Activated CD4-positive, alpha-beta T cell treated with anti-CD3 and anti-CD28 coated beads for 36 hours (primary cell): ENCODE results near the gene RTL10. TPM values are rescaled to one million over a fixed set of nuclear protein-coding genes. Genes with fewer than 3 reads are reported as not detected.

ENCODE experiments used
- ATAC-seq: fragments of 200-7000 bp; cut with Tn5 transposase; one replicate; pipeline ENCODE4 v1.10.0; 2021; ENCODE audit warnings: mild to moderate bottlenecking, moderate library complexity
- CTCF ChIA-PET: fragments of 350-600 bp; sonication (Branson Sonifier 250); formaldehyde crosslinking; loops from one replicate; lab custom pipeline; 2021; ENCODE audit warnings: antibody characterized with exemption; lab: Charles Lee
- POLR2A ChIA-PET: fragments of 350-600 bp; sonication (Branson Sonifier 250); formaldehyde crosslinking; loops from one replicate; lab custom pipeline; 2021; ENCODE audit warnings: antibody characterized with exemption, inconsistent platforms; lab: Charles Lee
- DNase-seq: peaks from one replicate; pipeline ENCODE4 v3.0.0-alpha.2; 2020
- H3K27ac Mint-ChIP-seq: one replicate; pipeline ENCODE4 v1.8.0; 2021; ENCODE audit warnings: mixed read lengths
- H3K27me3 Mint-ChIP-seq: one replicate; pipeline ENCODE4 v1.8.0; 2021; ENCODE audit warnings: mixed read lengths
- H3K36me3 Mint-ChIP-seq: one replicate; pipeline ENCODE4 v1.8.0; 2021; ENCODE audit warnings: low read depth, mixed read lengths
- H3K4me1 Mint-ChIP-seq: one replicate; pipeline ENCODE4 v1.8.0; 2021; ENCODE audit warnings: mixed read lengths
- H3K4me3 Mint-ChIP-seq: one replicate; pipeline ENCODE4 v1.8.0; 2021; ENCODE audit warnings: mild to moderate bottlenecking, moderate library complexity, mixed read lengths
- H3K9me3 Mint-ChIP-seq: one replicate; pipeline ENCODE4 v1.8.0; 2021; ENCODE audit warnings: low read depth, mixed read lengths
- intact Hi-C, 2 experiments: fragments of 100-400 bp; cut with DNase I in 1 of 2; cut with micrococcal nuclease in 1 of 2; formaldehyde crosslinking; loops; one replicate each; pipeline versions ENCODE4 v1.14.2 to v1.15.1; 2022 to 2024; cut with DNase I, micrococcal nuclease
- total RNA-seq, 2 experiments: library from RNA; stranded (reverse); gene quantifications; one replicate each; pipeline ENCODE4 v1.2.3, GENCODE V29; 2021

RTL10 gene
- total RNA-seq, 2 experiments from 2014 or later = 14.9 to 15.6 TPM

DNA sequence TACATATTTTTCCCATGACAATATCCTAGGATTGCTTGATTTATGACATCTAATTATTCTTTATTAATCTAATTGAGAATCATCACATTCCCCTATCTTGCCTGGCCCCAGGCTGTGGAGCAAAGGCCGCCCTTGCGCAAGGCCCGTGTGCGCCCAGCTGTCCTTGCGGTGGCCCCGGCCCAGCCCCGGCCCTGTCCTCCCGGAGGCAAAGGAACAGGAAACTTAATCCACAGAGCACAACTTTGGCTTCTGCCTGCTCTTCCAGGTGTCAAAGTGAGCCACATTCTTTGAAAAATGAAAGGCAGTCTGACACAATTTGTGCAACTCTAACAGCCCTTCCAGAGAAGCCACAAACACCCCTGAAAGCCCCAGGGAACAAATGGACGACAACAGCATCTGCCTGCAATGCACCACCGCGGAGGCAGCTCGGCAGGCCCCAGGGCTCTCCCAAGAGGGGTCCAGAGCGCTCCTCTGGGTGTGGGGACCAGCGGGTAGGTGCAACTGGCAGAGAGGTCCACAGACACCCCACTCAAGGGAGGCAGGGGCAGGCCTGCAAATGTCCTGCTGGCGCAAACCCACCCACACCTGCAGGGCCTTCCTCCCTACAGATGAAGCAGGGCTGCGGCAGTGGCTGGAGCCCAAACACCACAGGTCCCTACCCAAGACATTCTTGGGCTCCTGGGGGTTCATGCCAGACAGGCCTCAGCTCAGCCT lies 30.3 kb downstream of the RTL10 start:
- H3K4me3 Mint-ChIP-seq = no peak overlapping the region
- no peak for ATAC-seq
- DNase-seq = no peak

GRCh38 chr22:19823902-19824211 lies 30.8 kb downstream of the RTL10 start:
- ATAC-seq = no peak
- Mint-ChIP-seq H3K4me1 (peaks cover 5% of the 10 kb centered on the region), H3K36me3 (peaks cover 3% of the 10 kb centered on the region), H3K27me3 (no peaks in the 10 kb centered on the region), H3K27ac (no peak overlapping the region), H3K9me3 (no peaks in the 10 kb centered on the region), H3K4me3 (no peak overlapping the region)
- ChIA-PET POLR2A (no interaction called here), CTCF (no interaction called here)
- DNase-seq = no peak
- intact Hi-C loops = no loop called here

More for the DNA sequence above, 30.3 kb downstream of the RTL10 start:
- intact Hi-C loops = no loop called here
- ChIA-PET POLR2A (no interaction called here), CTCF (interaction anchor here (0.7 kb wide), 1 partner anchor 145 kb away, joined by 3 read pairs; no protein-coding TSS in a partner anchor)
- peaks cover 5% of the 10 kb centered on the region for H3K4me1 Mint-ChIP-seq
- no peak overlapping the region for H3K27ac Mint-ChIP-seq
- peaks cover 3% of the 10 kb centered on the region for H3K36me3 Mint-ChIP-seq
- no peaks in the 10 kb centered on the region for H3K9me3 Mint-ChIP-seq
- no peaks in the 10 kb centered on the region for H3K27me3 Mint-ChIP-seq

GRCh38 chr22:19823191-19823901 lies 31.3 kb downstream of the RTL10 start:
- ChIA-PET POLR2A (no interaction called here), CTCF (no interaction called here)
- peaks cover 5% of the 10 kb centered on the region for H3K4me1 Mint-ChIP-seq
- no peaks in the 10 kb centered on the region for H3K27me3 Mint-ChIP-seq
- no peak overlapping the region for H3K4me3 Mint-ChIP-seq
- peaks cover 3% of the 10 kb centered on the region for H3K36me3 Mint-ChIP-seq
- intact Hi-C loops = no loop called here
- H3K27ac Mint-ChIP-seq = no peak overlapping the region
- no peak for ATAC-seq
- no peaks in the 10 kb centered on the region for H3K9me3 Mint-ChIP-seq
- no peak for DNase-seq

GRCh38 chr22:19822301-19823117 lies 32.2 kb downstream of the RTL10 start:
- H3K9me3 Mint-ChIP-seq = no peaks in the 10 kb centered on the region
- no peak for ATAC-seq
- H3K4me1 Mint-ChIP-seq = no peaks in the 10 kb centered on the region
- H3K27ac Mint-ChIP-seq = no peak overlapping the region
- CTCF ChIA-PET = no interaction called here
- intact Hi-C loops = no loop called here
- POLR2A ChIA-PET = interaction anchor here (0.6 kb wide), 1 partner anchor 546 kb away, joined by 4 read pairs; no protein-coding TSS in a partner anchor
- H3K27me3 Mint-ChIP-seq = no peaks in the 10 kb centered on the region
- peaks cover 1% of the 10 kb centered on the region for H3K36me3 Mint-ChIP-seq
- no peak overlapping the region for H3K4me3 Mint-ChIP-seq
- DNase-seq = no peak

DNA sequence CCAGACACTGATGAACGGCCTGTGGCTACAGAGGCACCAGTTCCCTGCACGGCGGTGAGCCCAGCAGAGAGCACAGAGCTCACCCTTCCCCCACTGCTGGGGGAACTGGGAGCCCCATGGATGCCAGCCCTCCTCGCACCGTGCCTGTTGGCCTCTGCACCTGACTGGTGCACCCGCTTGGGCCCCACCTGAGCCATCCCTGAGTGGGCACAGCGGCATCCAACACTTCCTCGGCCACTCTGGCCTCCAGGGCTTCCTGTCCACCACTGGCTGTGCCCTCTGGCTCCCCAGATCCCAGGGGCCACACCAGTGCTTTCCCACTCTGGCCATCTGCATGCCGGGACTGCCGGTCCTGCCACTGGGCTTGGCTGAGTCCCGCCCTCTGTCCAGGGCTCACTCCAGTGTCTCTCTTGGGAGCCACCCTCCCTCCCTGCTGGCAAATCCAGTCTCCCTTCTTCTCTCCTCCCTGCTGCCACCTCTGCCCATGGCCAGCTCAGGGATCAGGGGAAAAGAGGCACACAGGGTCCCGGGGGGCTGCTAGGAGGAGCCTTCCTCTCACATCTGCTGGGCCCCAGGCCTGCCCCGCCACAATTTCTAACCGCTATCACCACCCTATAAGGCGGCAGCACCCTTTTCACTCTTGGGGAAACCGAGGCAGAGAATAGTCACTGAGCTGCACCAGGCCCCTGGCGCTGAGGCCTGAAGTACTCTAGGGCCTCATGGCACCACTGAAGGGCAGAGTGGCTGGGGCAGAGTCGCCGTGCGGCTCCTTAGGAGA lies 33.0 kb downstream of the RTL10 start:
- intact Hi-C loops = no loop called here
- ChIA-PET CTCF (no interaction called here), POLR2A (interaction anchor here (0.6 kb wide), 1 partner anchor 545 kb away, joined by 4 read pairs; no protein-coding TSS in a partner anchor)
- H3K36me3 Mint-ChIP-seq = peaks cover 1% of the 10 kb centered on the region
- no peak overlapping the region for H3K4me3 Mint-ChIP-seq
- no peak for DNase-seq
- no peak for ATAC-seq
- no peak overlapping the region for H3K27ac Mint-ChIP-seq
- no peaks in the 10 kb centered on the region for H3K9me3 Mint-ChIP-seq
- no peaks in the 10 kb centered on the region for H3K4me1 Mint-ChIP-seq
- H3K27me3 Mint-ChIP-seq = no peaks in the 10 kb centered on the region

- Mint-ChIP-seq H3K9me3 (no peaks in the 10 kb centered on the region), H3K36me3 (peaks cover 1% of the 10 kb centered on the region), H3K4me1 (no peaks in the 10 kb centered on the region), H3K4me3 (no peak overlapping the region), H3K27me3 (no peaks in the 10 kb centered on the region), H3K27ac (no peak overlapping the region)
- POLR2A ChIA-PET = no interaction called here
- intact Hi-C loops = no loop called here
- CTCF ChIA-PET = interaction anchor here (0.6 kb wide), 1 partner anchor 88 kb away, joined by 4 read pairs; no protein-coding TSS in a partner anchor
- DNase-seq = no peak
- no peak for ATAC-seq
Measured at GRCh38 chr22:19820880-19821522, 33.7 kb downstream of the RTL10 start.

GRCh38 chr22:19819911-19820879 lies 34.5 kb downstream of the RTL10 start:
- ATAC-seq (no peak), DNase-seq (no peak)
- H3K4me3 Mint-ChIP-seq = no peak overlapping the region
- H3K27ac Mint-ChIP-seq = no peak overlapping the region
- CTCF ChIA-PET = interaction anchor here (0.6 kb wide), 1 partner anchor 87 kb away, joined by 4 read pairs; no protein-coding TSS in a partner anchor
- H3K4me1 Mint-ChIP-seq = no peaks in the 10 kb centered on the region
- no peaks in the 10 kb centered on the region for H3K27me3 Mint-ChIP-seq
- H3K9me3 Mint-ChIP-seq = no peaks in the 10 kb centered on the region
- POLR2A ChIA-PET = no interaction called here
- peaks cover 1% of the 10 kb centered on the region for H3K36me3 Mint-ChIP-seq
- intact Hi-C loops = no loop called here

DNA sequence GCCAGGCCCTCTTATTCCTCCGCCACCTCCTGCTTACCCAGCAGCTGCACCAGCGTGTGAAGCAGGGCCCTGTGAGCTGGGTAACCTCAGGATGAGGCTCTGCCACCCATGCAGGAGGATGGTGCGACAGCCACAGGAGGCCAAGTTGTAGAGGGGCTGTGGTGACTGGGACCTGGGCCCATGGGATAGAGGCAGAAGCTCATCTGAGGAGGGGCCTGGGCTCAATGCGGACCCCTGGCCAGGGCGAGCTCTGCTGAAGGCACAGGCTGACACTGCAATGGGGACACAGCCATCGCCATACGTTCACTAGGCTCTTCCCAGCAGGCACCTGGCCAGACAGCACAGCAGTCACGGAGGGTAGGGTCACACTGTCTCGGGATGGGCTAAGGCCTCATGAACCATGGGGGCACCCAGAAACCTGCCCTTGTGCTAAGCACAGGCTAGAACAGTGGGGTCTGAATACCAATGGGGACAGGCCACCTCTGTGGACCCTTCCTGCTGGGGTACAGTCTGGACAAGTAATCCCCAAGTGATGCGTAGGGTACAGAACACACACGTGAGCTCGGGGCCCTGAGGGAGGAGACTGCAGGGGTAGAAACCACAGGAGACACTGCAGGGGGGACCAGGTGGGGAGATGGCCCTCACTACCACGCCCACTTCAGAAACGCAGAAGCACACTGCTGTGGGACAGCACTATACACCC lies 35.3 kb downstream of the RTL10 start:
- Mint-ChIP-seq H3K4me3 (no peak overlapping the region), H3K27ac (no peak overlapping the region), H3K27me3 (no peaks in the 10 kb centered on the region), H3K4me1 (no peaks in the 10 kb centered on the region), H3K36me3 (peaks cover 1% of the 10 kb centered on the region), H3K9me3 (no peaks in the 10 kb centered on the region)
- ChIA-PET CTCF (no interaction called here), POLR2A (no interaction called here)
- ATAC-seq (no peak), DNase-seq (no peak)
- intact Hi-C loops = no loop called here

- H3K27me3 Mint-ChIP-seq = no peaks in the 10 kb centered on the region
- no peaks in the 10 kb centered on the region for H3K9me3 Mint-ChIP-seq
- no peak for ATAC-seq
- H3K27ac Mint-ChIP-seq = no peak overlapping the region
- H3K36me3 Mint-ChIP-seq = peaks cover 1% of the 10 kb centered on the region
- no peak for DNase-seq
- no peaks in the 10 kb centered on the region for H3K4me1 Mint-ChIP-seq
- ChIA-PET CTCF (no interaction called here), POLR2A (no interaction called here)
- intact Hi-C loops = no loop called here
- no peak overlapping the region for H3K4me3 Mint-ChIP-seq
Measured at GRCh38 chr22:19818324-19819207, 36.1 kb downstream of the RTL10 start.
